ENCODE measurements around the gene MNX1. TPM values are rescaled to one million over a fixed set of nuclear protein-coding genes. Genes with fewer than 3 reads are reported as not detected.

The MNX1 gene
- polyA plus RNA-seq, 1 donor from 2014 or later = not detected

DNA sequence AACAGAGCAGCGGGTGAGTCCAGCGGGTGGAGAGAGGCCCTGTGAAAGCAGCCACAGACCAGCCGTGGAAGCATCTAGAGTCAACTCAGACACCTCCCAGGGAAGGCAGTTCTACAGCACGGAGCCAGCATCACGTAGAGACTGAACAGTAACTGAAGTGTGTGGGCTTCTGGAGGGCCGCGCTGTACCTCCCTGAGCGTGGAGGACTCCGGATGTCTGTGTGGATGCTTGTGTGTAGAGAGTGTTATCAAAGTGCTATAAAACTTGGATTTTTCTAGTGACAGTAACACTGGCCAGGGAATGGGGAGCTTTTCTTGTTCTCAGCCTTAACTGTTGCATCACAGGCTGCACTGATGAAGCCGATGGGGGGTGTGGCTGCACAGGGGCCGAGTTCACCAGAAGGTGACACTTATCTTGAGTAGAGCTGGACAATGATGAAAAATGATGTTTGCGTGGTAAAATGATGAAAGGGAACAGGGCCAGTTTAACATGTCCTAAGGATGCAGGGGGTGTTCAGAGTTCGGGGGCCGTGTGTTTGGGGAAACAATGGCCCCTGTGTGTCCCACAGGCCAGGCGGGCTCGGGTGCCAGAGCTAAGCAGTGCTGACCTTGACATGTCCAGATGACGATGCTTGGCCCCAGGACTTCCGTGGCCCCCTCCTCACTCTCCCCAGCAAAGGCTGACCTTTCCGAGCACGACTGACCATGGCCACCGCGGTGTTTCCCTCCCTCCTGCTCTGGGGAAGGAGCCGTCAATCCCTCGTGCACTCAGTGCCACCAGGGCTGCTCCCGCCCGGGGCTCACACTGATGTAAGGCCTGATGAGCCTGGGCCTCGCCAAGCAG lies 21.9 kb downstream of the MNX1 start:
- H2AFZ ChIP-seq (ENCODE audit: low read depth, low read length) = no peak overlapping the region
- H3K9me2 ChIP-seq (ENCODE audit: insufficient read depth, low read length) = no peaks in the 10 kb centered on the region
- H3K9me3 ChIP-seq (ENCODE audit: low read length) = no peaks in the 10 kb centered on the region
- TF ChIP-seq TAF1 (IDR thresholded peaks at IDR 0.05; ENCODE audit: low read depth) (no peak), EP300 (conservative IDR thresholded peaks at IDR 0.05; ENCODE audit: poor library complexity, severe bottlenecking) (no peak), CTCF (IDR thresholded peaks at IDR 0.05; ENCODE audit: poor library complexity, severe bottlenecking) (no peak), MXI1 (conservative IDR thresholded peaks at IDR 0.05; ENCODE audit: poor library complexity, severe bottlenecking) (no peak), POLR2AphosphoS5 (IDR thresholded peaks at IDR 0.05) (no peak), EZH2 (IDR thresholded peaks at IDR 0.05; ENCODE audit: borderline replicate concordance, insufficient read depth, low read length, poor library complexity, severe bottlenecking) (no peak), SMC3 (conservative IDR thresholded peaks at IDR 0.05; ENCODE audit: poor library complexity) (no peak), RAD21 (conservative IDR thresholded peaks at IDR 0.05) (no peak)
- TF ChIP-seq, protein P1, sequence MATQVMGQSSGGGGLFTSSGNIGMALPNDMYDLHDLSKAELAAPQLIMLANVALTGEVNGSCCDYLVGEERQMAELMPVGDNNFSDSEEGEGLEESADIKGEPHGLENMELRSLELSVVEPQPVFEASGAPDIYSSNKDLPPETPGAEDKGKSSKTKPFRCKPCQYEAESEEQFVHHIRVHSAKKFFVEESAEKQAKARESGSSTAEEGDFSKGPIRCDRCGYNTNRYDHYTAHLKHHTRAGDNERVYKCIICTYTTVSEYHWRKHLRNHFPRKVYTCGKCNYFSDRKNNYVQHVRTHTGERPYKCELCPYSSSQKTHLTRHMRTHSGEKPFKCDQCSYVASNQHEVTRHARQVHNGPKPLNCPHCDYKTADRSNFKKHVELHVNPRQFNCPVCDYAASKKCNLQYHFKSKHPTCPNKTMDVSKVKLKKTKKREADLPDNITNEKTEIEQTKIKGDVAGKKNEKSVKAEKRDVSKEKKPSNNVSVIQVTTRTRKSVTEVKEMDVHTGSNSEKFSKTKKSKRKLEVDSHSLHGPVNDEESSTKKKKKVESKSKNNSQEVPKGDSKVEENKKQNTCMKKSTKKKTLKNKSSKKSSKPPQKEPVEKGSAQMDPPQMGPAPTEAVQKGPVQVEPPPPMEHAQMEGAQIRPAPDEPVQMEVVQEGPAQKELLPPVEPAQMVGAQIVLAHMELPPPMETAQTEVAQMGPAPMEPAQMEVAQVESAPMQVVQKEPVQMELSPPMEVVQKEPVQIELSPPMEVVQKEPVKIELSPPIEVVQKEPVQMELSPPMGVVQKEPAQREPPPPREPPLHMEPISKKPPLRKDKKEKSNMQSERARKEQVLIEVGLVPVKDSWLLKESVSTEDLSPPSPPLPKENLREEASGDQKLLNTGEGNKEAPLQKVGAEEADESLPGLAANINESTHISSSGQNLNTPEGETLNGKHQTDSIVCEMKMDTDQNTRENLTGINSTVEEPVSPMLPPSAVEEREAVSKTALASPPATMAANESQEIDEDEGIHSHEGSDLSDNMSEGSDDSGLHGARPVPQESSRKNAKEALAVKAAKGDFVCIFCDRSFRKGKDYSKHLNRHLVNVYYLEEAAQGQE (IDR thresholded peaks at IDR 0.05; ENCODE audit: borderline replicate concordance) = no peak
- no peaks in the 10 kb centered on the region for H3K79me2 ChIP-seq (replicated peaks; ENCODE audit: insufficient read depth, low read length)
- no peaks in the 10 kb centered on the region for H3K36me3 ChIP-seq (ENCODE audit: insufficient read depth, low read length)
- H3K9ac ChIP-seq (ENCODE audit: low read length) = no peak overlapping the region
- no peak overlapping the region for H3K4me3 ChIP-seq (ENCODE audit: low read length)
- no peak overlapping the region for H3K4me2 ChIP-seq (ENCODE audit: low read length)
- H3K27ac ChIP-seq (ENCODE audit: low read length) = no peak overlapping the region
- H3F3A ChIP-seq (ENCODE audit: insufficient read depth, low read length, poor library complexity, severe bottlenecking) = no peaks in the 10 kb centered on the region
- no peaks in the 10 kb centered on the region for H4K20me1 ChIP-seq (ENCODE audit: insufficient read depth)
- H3K27me3 ChIP-seq (ENCODE audit: insufficient read depth, low read depth, low read length) = no peaks in the 10 kb centered on the region

DNA sequence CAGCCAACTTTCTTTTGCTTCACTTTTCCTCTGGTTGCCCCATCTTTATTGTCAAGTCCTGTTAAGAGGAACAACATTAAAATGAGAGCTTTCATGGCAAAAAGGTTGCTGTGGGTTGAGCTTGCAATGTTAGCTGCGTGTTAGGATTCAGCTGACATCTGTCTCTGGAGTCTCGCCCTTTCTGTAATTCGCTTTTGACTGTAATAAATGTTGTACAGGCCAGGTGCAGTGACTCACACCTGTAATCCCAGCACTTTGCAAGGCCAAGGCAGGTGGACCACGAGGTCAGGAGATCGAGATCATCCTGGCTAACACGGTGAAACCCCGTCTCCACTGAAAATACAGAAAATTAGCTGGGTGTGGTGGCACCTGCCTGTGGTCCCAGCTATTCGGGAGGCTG lies 24.1 kb downstream of the MNX1 start:
- no peaks in the 10 kb centered on the region for H3K79me2 ChIP-seq (replicated peaks; ENCODE audit: insufficient read depth, low read length)
- H3K36me3 ChIP-seq (ENCODE audit: insufficient read depth, low read length) = no peaks in the 10 kb centered on the region
- no peak overlapping the region for H3K27ac ChIP-seq (ENCODE audit: low read length)
- H2AFZ ChIP-seq (ENCODE audit: low read depth, low read length) = no peak overlapping the region
- no peak overlapping the region for H3K9ac ChIP-seq (ENCODE audit: low read length)
- H3K4me2 ChIP-seq (ENCODE audit: low read length) = no peak overlapping the region
- no peak overlapping the region for H3K4me3 ChIP-seq (ENCODE audit: low read length)
- H3K9me3 ChIP-seq (ENCODE audit: low read length) = no peaks in the 10 kb centered on the region
- no peaks in the 10 kb centered on the region for H4K20me1 ChIP-seq (ENCODE audit: insufficient read depth)
- no peak for TF ChIP-seq EP300 (conservative IDR thresholded peaks at IDR 0.05; ENCODE audit: poor library complexity, severe bottlenecking)
- H3K27me3 ChIP-seq (ENCODE audit: insufficient read depth, low read depth, low read length) = no peaks in the 10 kb centered on the region
- no peaks in the 10 kb centered on the region for H3F3A ChIP-seq (ENCODE audit: insufficient read depth, low read length, poor library complexity, severe bottlenecking)
- no peaks in the 10 kb centered on the region for H3K9me2 ChIP-seq (ENCODE audit: insufficient read depth, low read length)

Data from neural cell (in vitro differentiated cells).